Ovary (tissue), 9 donors: ENCODE data around the gene FKBP2. TPM values are rescaled to one million over a fixed set of nuclear protein-coding genes. Genes with fewer than 3 reads are reported as not detected.

Experiments used
- DNase-seq, 5 donors: peaks; one replicate each; pipeline ENCODE4 v3.0.0-alpha.2; 2019 to 2020
- H3K27ac ChIP-seq, 2 donors: fragments of 200-600 bp; one replicate each; pipeline versions ENCODE4 v1.5.1 to v1.8.0; 2019 to 2022
- H3K27me3 ChIP-seq: fragments of 200-600 bp; one replicate; pipeline ENCODE4 v1.8.0; 2022
- H3K36me3 ChIP-seq: fragments of 200-600 bp; sonication (generic); one replicate; pipeline ENCODE4 v1.5.1; 2019
- H3K4me1 ChIP-seq: one replicate; pipeline ENCODE4 v1.8.1; 2013; ENCODE audit warnings: mild to moderate bottlenecking, moderate library complexity; ENCODE audit not compliant: insufficient read depth
- H3K4me3 ChIP-seq: fragments of 200-600 bp; sonication (generic); one replicate; pipeline ENCODE4 v1.5.1; 2017
- H3K9me3 ChIP-seq, 2 donors: fragments of 200-600 bp in 1 of 2; sonication (generic) in 1 of 2; one replicate each; pipeline versions ENCODE4 v1.5.1 to v1.8.1; 2013 to 2019; ENCODE audit warnings: mild to moderate bottlenecking in 1 of 2, moderate library complexity in 1 of 2
- CTCF ChIP-seq, 3 donors: fragments of 450-650 bp in 2 of 3; fragments of 200-600 bp in 1 of 3; IDR thresholded peaks; one replicate each; pipeline versions ENCODE4 v1.5.1 to v1.8.0; 2016 to 2022; ENCODE audit warnings: antibody characterized with exemption in 3 of 3, mild to moderate bottlenecking in 1 of 3
- EP300 ChIP-seq: sonication (generic); formaldehyde crosslinking; IDR thresholded peaks from one replicate; pipeline ENCODE4 v1.6.1; 2017; ENCODE audit warnings: antibody characterized with exemption
- POLR2A ChIP-seq: fragments of 450-650 bp; IDR thresholded peaks from one replicate; pipeline ENCODE4 v1.6.1; 2017; ENCODE audit warnings: antibody characterized with exemption, mild to moderate bottlenecking, moderate library complexity
- WGBS, 3 donors: extraction: QIAGEN DNeasy Blood & Tissue Kit in 1 of 3; methylation state at CpG; one replicate each; pipeline versions ENCODE4 v1.1.5 to v1.1.7; 2013 to 2017; 5-methylcytosine and 5-hydroxymethylcytosine counted together
- intact Hi-C, 4 donors: fragments of 100-400 bp; cut with DNase I; formaldehyde crosslinking; loops; one replicate each; pipeline versions ENCODE4 v1.11.0 to v1.15.1; 2022 to 2023
- polyA plus RNA-seq, 2 donors: library from polyadenylated mRNA; stranded (reverse); fragments of 200-250 nt in 1 of 2; fragments of 350-450 nt in 1 of 2; fragmentation: Illumina TruSeq in 1 of 2; extraction: RNeasy Lipid Tissue Mini Kit (QIAGEN cat#74804) in 1 of 2; gene quantifications; one replicate each; pipeline ENCODE4 v1.2.3, GENCODE V29; 2013 to 2014
- total RNA-seq, 7 donors: library from RNA; depleted of rRNA in 2 of 7; stranded (reverse); fragments of >200 nt in 2 of 7; fragmentation: NEBNext Ultra II Directional in 3 of 7; extraction: Animal tissue kit (Norgen Biotek cat#: 25700) in 3 of 7; gene quantifications; one replicate each; pipeline versions ENCODE4 v1.1.0 to v1.2.4, GENCODE V29; 2016 to 2023
- donor health status: DM: no; HTN: no; CAD: no; lungs with moderate emphysema.
- donor health status: DM: no; HTN: no; CAD: no.
- donor health status: Bipolar disorder and iron deficiency.
- donor health status: DM: yes; HTN: yes; CAD: no.
- donor health status: DM: no; HTN: no; CAD: no.
- donor health status: DM: yes; HTN: yes; CAD: no.

FKBP2 gene
- total and polyA plus RNA-seq, 9 donors = 25.1 to 132 (median 49.5) TPM

DNA sequence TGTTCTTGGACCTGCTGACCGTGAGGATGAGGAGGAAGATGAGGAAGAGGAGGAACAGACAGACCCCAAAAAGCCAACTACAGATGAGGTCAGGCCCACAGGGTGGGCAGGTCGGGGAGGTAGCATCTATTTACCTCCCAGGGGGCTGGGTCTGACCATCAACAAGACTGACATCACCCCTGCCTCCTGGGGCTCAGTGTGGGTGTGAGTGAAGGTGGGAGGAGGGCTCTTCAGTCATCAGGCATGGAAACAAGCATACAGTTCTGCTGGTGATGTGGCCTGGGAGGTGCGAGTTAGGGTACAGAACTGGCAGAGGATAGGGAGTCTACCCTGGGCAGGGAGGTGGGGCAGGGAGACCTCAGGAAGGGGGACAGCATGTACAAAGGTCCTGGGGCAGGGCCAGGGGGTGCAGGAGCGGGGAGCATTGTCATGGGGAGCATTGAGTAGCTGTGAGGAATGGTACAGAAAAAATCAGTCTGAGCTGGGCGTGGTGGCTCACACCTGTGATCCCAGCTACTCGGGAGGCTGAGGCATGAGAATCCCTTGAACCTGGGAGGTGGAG, 19.3 kb downstream of the FKBP2 start:
- no peaks in the 10 kb centered on the region for H3K36me3 ChIP-seq

DNA sequence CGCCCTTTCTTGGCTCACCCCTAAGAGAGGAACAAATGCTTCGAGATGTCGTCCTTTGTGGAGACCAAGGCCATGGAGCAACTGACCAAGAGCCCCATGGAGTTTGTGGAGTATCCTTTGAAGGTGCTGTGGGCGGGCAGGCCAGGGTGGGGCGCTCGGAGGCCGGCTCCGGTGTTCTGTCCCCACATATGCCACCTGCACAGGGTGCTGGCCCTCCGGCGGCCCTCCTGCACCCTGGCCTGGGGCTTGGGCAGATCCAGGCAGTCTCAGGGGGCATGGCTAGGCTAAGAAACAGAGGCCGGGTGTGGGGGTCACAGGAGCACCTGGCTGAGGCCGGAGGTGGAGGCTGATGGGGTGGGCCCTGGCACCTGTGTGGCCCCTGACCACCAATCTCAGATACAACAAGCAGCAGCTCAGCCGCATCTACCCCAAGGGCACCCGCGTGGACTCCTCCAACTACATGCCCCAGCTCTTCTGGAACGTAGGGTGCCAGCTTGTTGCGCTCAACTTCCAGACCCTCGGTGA, 20.7 kb downstream of the FKBP2 start:
- Histone ChIP-seq H3K9me3 (no peaks in the 10 kb centered on the region), H3K4me1 (no peaks in the 10 kb centered on the region), H3K27me3 (no peaks in the 10 kb centered on the region), H3K27ac (no peak overlapping the region), H3K4me3 (no peak overlapping the region), H3K36me3 (no peaks in the 10 kb centered on the region)
- WGBS, 3 donors = 86 to 89% (median 87%) methylated on average over 18 of the region's 18 CpGs
- TF ChIP-seq POLR2A = no peak
- no peak for TF ChIP-seq CTCF (IDR thresholded peaks at IDR 0.05)
- TF ChIP-seq EP300 = no peak
- intact Hi-C loops = loop anchor here in 2 of 4 donors (10.0 kb wide), 1 partner anchor 57 kb away; the partner anchor contains the start of gene FERMT3 (in 2 of the 2)
- DNase-seq = no peak

More for the DNA sequence above, 19.3 kb downstream of the FKBP2 start:
- intact Hi-C loops = loop anchor here in 2 of 4 donors (10.0 kb wide), 1 partner anchor 55 kb away; the partner anchor contains the start of gene FERMT3 (in 2 of the 2)
- no peak for DNase-seq
- TF ChIP-seq EP300 (no peak), CTCF (IDR thresholded peaks at IDR 0.05) (no peak), POLR2A (no peak)
- whole genome bisulfite sequencing, 3 donors = 93 to 96% (median 93%) methylated on average over 6 of the region's 6 CpGs
- H3K9me3 ChIP-seq = no peaks in the 10 kb centered on the region
- H3K27me3 ChIP-seq = no peaks in the 10 kb centered on the region
- H3K4me3 ChIP-seq = no peak overlapping the region
- no peak overlapping the region for H3K27ac ChIP-seq
- no peaks in the 10 kb centered on the region for H3K4me1 ChIP-seq

DNA sequence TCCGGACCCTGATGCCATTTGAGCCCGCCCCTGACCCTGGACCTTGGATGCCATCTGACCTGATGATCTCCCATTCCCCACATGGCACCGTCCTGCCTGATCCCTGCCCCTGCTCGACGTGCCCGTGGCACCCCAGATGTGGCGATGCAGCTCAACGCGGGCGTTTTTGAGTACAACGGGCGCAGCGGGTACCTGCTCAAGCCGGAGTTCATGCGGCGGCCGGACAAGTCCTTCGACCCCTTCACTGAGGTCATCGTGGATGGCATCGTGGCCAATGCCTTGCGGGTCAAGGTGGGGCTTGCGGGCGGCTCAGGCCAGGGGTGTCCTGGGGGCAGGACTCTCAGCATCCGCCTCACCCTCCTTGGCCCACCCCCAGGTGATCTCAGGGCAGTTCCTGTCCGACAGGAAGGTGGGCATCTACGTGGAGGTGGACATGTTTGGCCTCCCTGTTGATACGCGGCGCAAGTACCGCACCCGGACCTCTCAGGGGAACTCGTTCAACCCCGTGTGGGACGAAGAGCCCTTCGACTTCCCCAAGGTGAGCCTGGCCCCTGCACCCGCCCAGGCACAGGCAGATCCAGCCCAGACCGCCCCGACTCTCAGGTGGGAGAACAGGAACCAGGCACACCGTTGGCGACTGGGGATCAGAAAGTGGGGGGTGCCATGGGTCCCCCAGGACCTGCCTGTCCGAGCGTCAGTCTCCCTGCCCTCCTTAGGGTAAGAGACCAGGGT, 21.5 kb downstream of the FKBP2 start:
- no peaks in the 10 kb centered on the region for H3K36me3 ChIP-seq
- no peak overlapping the region for H3K27ac ChIP-seq
- 89 to 92% (median 92%) methylated on average over 42 of the region's 42 CpGs for WGBS, 3 donors
- H3K4me1 ChIP-seq = no peaks in the 10 kb centered on the region
- no peaks in the 10 kb centered on the region for H3K27me3 ChIP-seq
- intact Hi-C loops = loop anchor here in 2 of 4 donors (10.0 kb wide), 1 partner anchor 58 kb away; the partner anchor contains the start of gene FERMT3 (in 2 of the 2)
- TF ChIP-seq EP300 (no peak), CTCF (IDR thresholded peaks at IDR 0.05) (no peak), POLR2A (no peak)
- peak in 1 of 5 donors; percentile 40 for DNase-seq
- no peaks in the 10 kb centered on the region for H3K9me3 ChIP-seq
- H3K4me3 ChIP-seq = no peak overlapping the region

- no peak for DNase-seq
- Histone ChIP-seq H3K4me3 (no peak overlapping the region), H3K27me3 (no peaks in the 10 kb centered on the region), H3K9me3 (no peaks in the 10 kb centered on the region), H3K4me1 (peaks cover 4% of the 10 kb centered on the region), H3K27ac (no peak overlapping the region), H3K36me3 (no peaks in the 10 kb centered on the region)
- TF ChIP-seq POLR2A (no peak), CTCF (IDR thresholded peaks at IDR 0.05) (no peak), EP300 (no peak)
- intact Hi-C loops = loop anchor here in 2 of 4 donors (10.0 kb wide), 1 partner anchor 58 kb away; the partner anchor contains the start of gene FERMT3 (in 2 of the 2)
- 77 to 80% (median 79%) methylated on average over 29 of the region's 29 CpGs for WGBS, 3 donors
Observed at GRCh38 chr11:64263021-64263946, 22.4 kb downstream of the FKBP2 start.
